ENCODE data around the gene ABLIM2. TPM values are rescaled to one million over a fixed set of nuclear protein-coding genes. Genes with fewer than 3 reads are reported as not detected.

The ABLIM2 gene
- polyA plus RNA-seq, 1 donor from 2014 or later = 14.9 TPM

- H3K4me2 ChIP-seq (ENCODE audit: low read length) = no peak overlapping the region
- H3K9me2 ChIP-seq (ENCODE audit: insufficient read depth, low read length) = no peaks in the 10 kb centered on the region
- H3K9ac ChIP-seq (ENCODE audit: low read length) = no peak overlapping the region
- H4K20me1 ChIP-seq (ENCODE audit: insufficient read depth) = no peaks in the 10 kb centered on the region
- H3K27me3 ChIP-seq (ENCODE audit: insufficient read depth, low read depth, low read length) = no peaks in the 10 kb centered on the region
- H3K27ac ChIP-seq (ENCODE audit: low read length) = no peak overlapping the region
- H3K79me2 ChIP-seq (replicated peaks; ENCODE audit: insufficient read depth, low read length) = no peaks in the 10 kb centered on the region
- H3K9me3 ChIP-seq (ENCODE audit: low read length) = no peaks in the 10 kb centered on the region
- H2AFZ ChIP-seq (ENCODE audit: low read depth, low read length) = no peak overlapping the region
- no peaks in the 10 kb centered on the region for H3F3A ChIP-seq (ENCODE audit: insufficient read depth, low read length, poor library complexity, severe bottlenecking)
- no peak for TF ChIP-seq CTCF (IDR thresholded peaks at IDR 0.05; ENCODE audit: poor library complexity, severe bottlenecking)
- no peak for TF ChIP-seq EZH2 (IDR thresholded peaks at IDR 0.05; ENCODE audit: borderline replicate concordance, insufficient read depth, low read length, poor library complexity, severe bottlenecking)
- TF ChIP-seq RAD21 (conservative IDR thresholded peaks at IDR 0.05) = no peak
- H3K4me3 ChIP-seq (ENCODE audit: low read length) = no peak overlapping the region
- H3K36me3 ChIP-seq (ENCODE audit: insufficient read depth, low read length) = no peaks in the 10 kb centered on the region
Observed at GRCh38 chr4:8129136-8129535, 29.5 kb downstream of the ABLIM2 start.

GRCh38 chr4:8128100-8128856, 30.3 kb downstream of the ABLIM2 start:
- Histone ChIP-seq H3K79me2 (replicated peaks; ENCODE audit: insufficient read depth, low read length) (no peaks in the 10 kb centered on the region), H3K4me3 (ENCODE audit: low read length) (no peak overlapping the region), H3K4me2 (ENCODE audit: low read length) (no peak overlapping the region), H3K9ac (ENCODE audit: low read length) (no peak overlapping the region), H3K27me3 (ENCODE audit: insufficient read depth, low read depth, low read length) (no peaks in the 10 kb centered on the region), H2AFZ (ENCODE audit: low read depth, low read length) (no peak overlapping the region), H3K36me3 (ENCODE audit: insufficient read depth, low read length) (no peaks in the 10 kb centered on the region), H3F3A (ENCODE audit: insufficient read depth, low read length, poor library complexity, severe bottlenecking) (no peaks in the 10 kb centered on the region), H4K20me1 (ENCODE audit: insufficient read depth) (no peaks in the 10 kb centered on the region), H3K9me2 (ENCODE audit: insufficient read depth, low read length) (no peaks in the 10 kb centered on the region), H3K27ac (ENCODE audit: low read length) (no peak overlapping the region), H3K9me3 (ENCODE audit: low read length) (no peaks in the 10 kb centered on the region)
- no peak for TF ChIP-seq REST (IDR thresholded peaks at IDR 0.05; ENCODE audit: borderline replicate concordance)
- TF ChIP-seq CTCF (IDR thresholded peaks at IDR 0.05; ENCODE audit: poor library complexity, severe bottlenecking) = no peak
- no peak for TF ChIP-seq MXI1 (conservative IDR thresholded peaks at IDR 0.05; ENCODE audit: poor library complexity, severe bottlenecking)
- no peak for TF ChIP-seq EP300 (conservative IDR thresholded peaks at IDR 0.05; ENCODE audit: poor library complexity, severe bottlenecking)
- no peak for TF ChIP-seq RAD21 (conservative IDR thresholded peaks at IDR 0.05)
- no peak for TF ChIP-seq TAF1 (IDR thresholded peaks at IDR 0.05; ENCODE audit: low read depth)
- no peak for TF ChIP-seq SMC3 (conservative IDR thresholded peaks at IDR 0.05; ENCODE audit: poor library complexity)
- no peak for TF ChIP-seq EZH2 (IDR thresholded peaks at IDR 0.05; ENCODE audit: borderline replicate concordance, insufficient read depth, low read length, poor library complexity, severe bottlenecking)
- TF ChIP-seq POLR2AphosphoS5 (IDR thresholded peaks at IDR 0.05) = no peak

All from neural cell (in vitro differentiated cells).